Measurements from ENCODE around the gene AKAP6. TPM values are rescaled to one million over a fixed set of nuclear protein-coding genes. Genes with fewer than 3 reads are reported as not detected.
"Not testable (repeated sequence)": the region's sequence is repeated elsewhere in the genome, so short reads cannot be mapped to it uniquely, and the experiment has no call there.

AKAP6 gene
- total RNA-seq, 1 experiment from 2014 or later: 2.8 TPM

GRCh38 chr14:32460267-32460666 lies 131.2 kb downstream of the AKAP6 start:
- BruUV-seq (replicated peaks): no TSS peak

GRCh38 chr14:32462553-32462952 lies 133.5 kb downstream of the AKAP6 start:
- H3K4me3 Mint-ChIP-seq (ENCODE audit: low read depth, unreplicated experiment); BruUV-seq (replicated peaks); H3K36me3 Mint-ChIP-seq (ENCODE audit: insufficient read depth, unreplicated experiment); intact Hi-C loops (cut with micrococcal nuclease; ENCODE audit: unreplicated experiment); H3K27me3 Mint-ChIP-seq (ENCODE audit: unreplicated experiment); DNase-seq; H3K4me1 Mint-ChIP-seq (ENCODE audit: low read depth, unreplicated experiment); H3K27ac Mint-ChIP-seq (ENCODE audit: unreplicated experiment): not testable (repeated sequence)
- CTCF ChIA-PET: interaction anchor here (0.7 kb wide), 1 partner anchor 44 kb away, joined by 3 read pairs; no protein-coding TSS in a partner anchor
- H3K9me3 Mint-ChIP-seq (ENCODE audit: low read depth, unreplicated experiment): peaks cover 12% of the 10 kb centered on the region

More at GRCh38 chr14:32460267-32460666, 131.2 kb downstream of the AKAP6 start:
- intact Hi-C loops (cut with micrococcal nuclease; ENCODE audit: unreplicated experiment): no loop called here
- Mint-ChIP-seq H3K36me3 (ENCODE audit: insufficient read depth, unreplicated experiment) (no peaks in the 10 kb centered on the region), H3K4me1 (ENCODE audit: low read depth, unreplicated experiment) (no peaks in the 10 kb centered on the region), H3K27me3 (ENCODE audit: unreplicated experiment) (no peaks in the 10 kb centered on the region), H3K27ac (ENCODE audit: unreplicated experiment) (no peak overlapping the region), H3K9me3 (ENCODE audit: low read depth, unreplicated experiment) (peaks cover 12% of the 10 kb centered on the region), H3K4me3 (ENCODE audit: low read depth, unreplicated experiment) (no peak overlapping the region)
- TF ChIP-seq CTCF (IDR thresholded peaks at IDR 0.05; ENCODE audit: unreplicated experiment): no peak
- CTCF ChIA-PET: no interaction called here
- no peak for DNase-seq

- CTCF ChIA-PET: interaction anchor here (0.6 to 1.2 kb wide), 6 partner anchors 21 to 225 kb away, joined by 3 to 15 read pairs (median 4); no protein-coding TSS in a partner anchor
- no peaks in the 10 kb centered on the region for H3K36me3 Mint-ChIP-seq (ENCODE audit: insufficient read depth, unreplicated experiment)
- TF ChIP-seq CTCF (IDR thresholded peaks at IDR 0.05; ENCODE audit: unreplicated experiment): no peak
- DNase-seq: no peak
- H3K4me1 Mint-ChIP-seq (ENCODE audit: low read depth, unreplicated experiment): peaks cover 39% of the 10 kb centered on the region
- peak overlapping the region; percentile 60 for H3K27ac Mint-ChIP-seq (ENCODE audit: unreplicated experiment)
- intact Hi-C loops (cut with micrococcal nuclease; ENCODE audit: unreplicated experiment): loop anchor here (1.0 to 2.0 kb wide), 4 partner anchors 86 to 534 kb away; no protein-coding TSS in a partner anchor
- no peaks in the 10 kb centered on the region for H3K27me3 Mint-ChIP-seq (ENCODE audit: unreplicated experiment)
- peaks cover 2% of the 10 kb centered on the region for H3K9me3 Mint-ChIP-seq (ENCODE audit: low read depth, unreplicated experiment)
- no TSS peak for BruUV-seq (replicated peaks)
- H3K4me3 Mint-ChIP-seq (ENCODE audit: low read depth, unreplicated experiment): no peak overlapping the region
These were observed 139.9 kb downstream of the AKAP6 start for GRCh38 chr14:32468955-32469354.

- Mint-ChIP-seq H3K9me3 (ENCODE audit: low read depth, unreplicated experiment) (peaks cover 2% of the 10 kb centered on the region), H3K27ac (ENCODE audit: unreplicated experiment) (peak overlapping the region; percentile 60), H3K36me3 (ENCODE audit: insufficient read depth, unreplicated experiment) (no peaks in the 10 kb centered on the region), H3K27me3 (ENCODE audit: unreplicated experiment) (no peaks in the 10 kb centered on the region), H3K4me3 (ENCODE audit: low read depth, unreplicated experiment) (no peak overlapping the region), H3K4me1 (ENCODE audit: low read depth, unreplicated experiment) (peaks cover 41% of the 10 kb centered on the region)
- no TSS peak for BruUV-seq (replicated peaks)
- CTCF ChIA-PET: interaction anchor here (0.6 to 1.2 kb wide), 9 partner anchors 22 to 225 kb away, joined by 3 to 15 read pairs (median 5); no protein-coding TSS in a partner anchor
- no peak for DNase-seq
- no peak for TF ChIP-seq CTCF (IDR thresholded peaks at IDR 0.05; ENCODE audit: unreplicated experiment)
- intact Hi-C loops (cut with micrococcal nuclease; ENCODE audit: unreplicated experiment): loop anchor here (1.0 to 10.0 kb wide), 5 partner anchors 86 to 535 kb away; partner anchors contain the start of gene ARHGAP5
These were observed 140.5 kb downstream of the AKAP6 start for GRCh38 chr14:32469388-32470160.
